HepG2 (cell line): ENCODE results near the gene SKIDA1. TPM values are rescaled to one million over a fixed set of nuclear protein-coding genes. Genes with fewer than 3 reads are reported as not detected.
A peak's percentile ranks its signal among the peaks of the same experiment; 100 is the strongest.

Source experiments
- ADNP ChIP-seq: sonication (generic); formaldehyde crosslinking; IDR thresholded peaks from 2 replicates; pipeline ENCODE4 v1.4.0; 2020; ENCODE audit warnings: missing genetic modification reagents
- CHCHD3 ChIP-seq: sonication (generic); formaldehyde crosslinking; IDR thresholded peaks from 2 replicates; pipeline ENCODE4 v1.8.0; 2022; ENCODE audit warnings: mild to moderate bottlenecking, missing genetic modification reagents, moderate library complexity
- GLI4 ChIP-seq: sonication (generic); formaldehyde crosslinking; IDR thresholded peaks from 2 replicates; pipeline ENCODE4 v1.5.1; 2020; ENCODE audit warnings: missing genetic modification reagents, mild to moderate bottlenecking, moderate library complexity, borderline replicate concordance
- HMGA1 ChIP-seq: sonication (generic); formaldehyde crosslinking; conservative IDR thresholded peaks from 2 replicates; pipeline ENCODE4 v1.4.0; 2020; ENCODE audit warnings: missing genetic modification reagents
- MEIS1 ChIP-seq: sonication (generic); formaldehyde crosslinking; IDR thresholded peaks from 2 replicates; pipeline ENCODE4 v1.9.0; 2021; ENCODE audit warnings: mild to moderate bottlenecking, missing genetic modification reagents, moderate library complexity, borderline replicate concordance
- MZF1 ChIP-seq: sonication (generic); formaldehyde crosslinking; IDR thresholded peaks from 2 replicates; pipeline ENCODE4 v1.8.1; 2023; ENCODE audit warnings: mild to moderate bottlenecking, missing genetic modification reagents, borderline replicate concordance
- NPAS2 ChIP-seq: sonication (generic); formaldehyde crosslinking; IDR thresholded peaks from 2 replicates; pipeline ENCODE4 v1.8.0; 2022; ENCODE audit warnings: mild to moderate bottlenecking, missing genetic modification reagents, borderline replicate concordance
- PHB2 ChIP-seq: fragments of 450-650 bp; IDR thresholded peaks from 2 replicates; pipeline ENCODE4 v1.6.1; 2018; ENCODE audit not compliant: partially characterized antibody
- ZNF552 ChIP-seq: sonication (generic); formaldehyde crosslinking; IDR thresholded peaks from 2 replicates; pipeline ENCODE4 v1.9.0; 2022; ENCODE audit warnings: missing genetic modification reagents, mild to moderate bottlenecking, borderline replicate concordance
- ZNF749 ChIP-seq: sonication (generic); formaldehyde crosslinking; IDR thresholded peaks from 2 replicates; pipeline ENCODE4 v1.8.0; 2022; ENCODE audit warnings: mild to moderate bottlenecking, missing genetic modification reagents, moderate library complexity, borderline replicate concordance
- polyA plus RNA-seq, 8 experiments: library from polyadenylated mRNA; depleted of rRNA in 3 of 8; stranded (reverse) in 7 of 8; unstranded in 1 of 8; fragments of >200 nt; fragmentation: Illumina TruSeq in 4 of 8; extraction: Trizol in 4 of 8; gene quantifications; 2 replicates each; pipeline versions ENCODE4 v1.2.1 to v1.2.3, GENCODE V29; 2011 to 2016; ENCODE audit warnings: low read depth in 4 of 8, missing spikeins in 1 of 8, mixed read lengths in 1 of 8; ENCODE audit not compliant: insufficient read depth in 1 of 8
- total RNA-seq, 5 experiments: library from RNA; depleted of rRNA; stranded (reverse); fragments of >200 nt; fragmentation: Illumina TruSeq; extraction: Trizol; gene quantifications; 2 replicates each; pipeline ENCODE4 v1.2.3, GENCODE V29; 2016; ENCODE audit warnings: low read depth in 1 of 5
- TF ChIP-seq, protein P1 (sequence below): IDR thresholded peaks from 2 replicates; pipeline ENCODE4 v1.6.1; 2016
- TF ChIP-seq, protein P2 (sequence below): sonication (generic); formaldehyde crosslinking; IDR thresholded peaks from 2 replicates; pipeline ENCODE4 v1.4.0; 2020; ENCODE audit warnings: low read depth, mild to moderate bottlenecking, missing genetic modification reagents
- TF ChIP-seq, protein P3 (sequence below): sonication (generic); formaldehyde crosslinking; IDR thresholded peaks from 2 replicates; pipeline ENCODE4 v1.4.0; 2020; ENCODE audit warnings: missing genetic modification reagents, borderline replicate concordance
- TF ChIP-seq, protein P4 (sequence below): sonication (generic); formaldehyde crosslinking; IDR thresholded peaks from 2 replicates; pipeline ENCODE4 v1.4.0; 2020; ENCODE audit warnings: mild to moderate bottlenecking, missing genetic modification reagents
- TF ChIP-seq, protein P5 (sequence below): IDR thresholded peaks from 2 replicates; pipeline ENCODE4 v1.6.1; 2016; ENCODE audit warnings: missing biosample characterization, missing genetic modification reagents, low read depth
- TF ChIP-seq, protein P6 (sequence below): sonication (generic); formaldehyde crosslinking; IDR thresholded peaks from 2 replicates; pipeline ENCODE4 v1.4.0; 2020; ENCODE audit warnings: mild to moderate bottlenecking, missing genetic modification reagents

Gene SKIDA1
- total and polyA plus RNA-seq, 2 of the 13 experiments (the other 11 are each of a cell fraction or from before 2014, with no cell fraction given): 0.73 to 1.5 TPM

DNA sequence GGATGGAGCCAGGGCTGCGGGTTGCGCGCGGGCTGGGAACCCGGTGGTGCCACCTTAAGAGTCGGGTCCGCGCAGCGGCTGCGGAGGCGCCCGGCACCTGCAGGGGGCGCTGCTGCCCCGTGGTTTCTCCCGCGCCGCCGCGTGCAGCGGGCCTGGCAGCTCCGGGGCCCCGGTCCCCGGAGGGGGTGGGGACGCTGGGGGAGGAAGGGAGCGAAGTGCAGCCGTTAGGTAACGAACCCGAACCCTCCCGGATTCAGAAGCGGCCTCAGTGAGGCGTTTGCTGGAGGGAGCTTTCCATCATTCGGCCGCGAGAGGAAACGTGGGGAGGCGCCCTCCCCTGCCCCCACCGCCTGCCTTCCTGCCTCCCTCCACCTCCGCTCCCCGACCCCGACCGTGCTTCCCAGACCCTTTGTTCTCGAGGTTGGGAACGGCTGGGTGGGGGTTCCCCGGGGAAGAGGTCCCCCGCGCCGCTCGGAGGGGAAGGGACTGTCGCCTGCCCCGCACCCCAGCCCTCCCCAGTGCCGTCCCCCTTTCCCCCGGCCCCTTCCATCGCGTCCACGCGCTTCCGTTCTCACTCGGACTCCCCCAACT is 29.6 kb downstream of the SKIDA1 start (continued):
- TF ChIP-seq GLI4 (CRISPR knock-in tag) (no peak), CHCHD3 (CRISPR knock-in tag) (peak; percentile 85; the same call in 1 of the 2 replicates), ZNF552 (CRISPR knock-in tag) (no peak), NPAS2 (no peak), HMGA1 (no peak), MEIS1 (CRISPR knock-in tag) (no peak), PHB2 (no peak), ZNF749 (CRISPR knock-in tag) (peak; percentile 90; the same call in 1 of the 2 replicates), ADNP (CRISPR knock-in tag) (no peak; the same call in 1 of the 2 replicates), MZF1 (CRISPR knock-in tag) (no peak)
- TF ChIP-seq, protein P1, sequence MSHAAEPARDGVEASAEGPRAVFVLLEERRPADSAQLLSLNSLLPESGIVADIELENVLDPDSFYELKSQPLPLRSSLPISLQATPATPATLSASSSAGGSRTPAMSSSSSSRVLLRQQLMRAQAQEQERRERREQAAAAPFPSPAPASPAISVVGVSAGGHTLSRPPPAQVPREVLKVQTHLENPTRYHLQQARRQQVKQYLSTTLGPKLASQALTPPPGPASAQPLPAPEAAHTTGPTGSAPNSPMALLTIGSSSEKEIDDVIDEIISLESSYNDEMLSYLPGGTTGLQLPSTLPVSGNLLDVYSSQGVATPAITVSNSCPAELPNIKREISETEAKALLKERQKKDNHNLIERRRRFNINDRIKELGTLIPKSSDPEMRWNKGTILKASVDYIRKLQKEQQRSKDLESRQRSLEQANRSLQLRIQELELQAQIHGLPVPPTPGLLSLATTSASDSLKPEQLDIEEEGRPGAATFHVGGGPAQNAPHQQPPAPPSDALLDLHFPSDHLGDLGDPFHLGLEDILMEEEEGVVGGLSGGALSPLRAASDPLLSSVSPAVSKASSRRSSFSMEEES (CRISPR knock-in tag): no peak; the same call in 1 of the 2 replicates
- TF ChIP-seq, protein P2, sequence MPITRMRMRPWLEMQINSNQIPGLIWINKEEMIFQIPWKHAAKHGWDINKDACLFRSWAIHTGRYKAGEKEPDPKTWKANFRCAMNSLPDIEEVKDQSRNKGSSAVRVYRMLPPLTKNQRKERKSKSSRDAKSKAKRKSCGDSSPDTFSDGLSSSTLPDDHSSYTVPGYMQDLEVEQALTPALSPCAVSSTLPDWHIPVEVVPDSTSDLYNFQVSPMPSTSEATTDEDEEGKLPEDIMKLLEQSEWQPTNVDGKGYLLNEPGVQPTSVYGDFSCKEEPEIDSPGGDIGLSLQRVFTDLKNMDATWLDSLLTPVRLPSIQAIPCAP: no peak; the same call in 1 of the 2 replicates
- TF ChIP-seq, protein P3, sequence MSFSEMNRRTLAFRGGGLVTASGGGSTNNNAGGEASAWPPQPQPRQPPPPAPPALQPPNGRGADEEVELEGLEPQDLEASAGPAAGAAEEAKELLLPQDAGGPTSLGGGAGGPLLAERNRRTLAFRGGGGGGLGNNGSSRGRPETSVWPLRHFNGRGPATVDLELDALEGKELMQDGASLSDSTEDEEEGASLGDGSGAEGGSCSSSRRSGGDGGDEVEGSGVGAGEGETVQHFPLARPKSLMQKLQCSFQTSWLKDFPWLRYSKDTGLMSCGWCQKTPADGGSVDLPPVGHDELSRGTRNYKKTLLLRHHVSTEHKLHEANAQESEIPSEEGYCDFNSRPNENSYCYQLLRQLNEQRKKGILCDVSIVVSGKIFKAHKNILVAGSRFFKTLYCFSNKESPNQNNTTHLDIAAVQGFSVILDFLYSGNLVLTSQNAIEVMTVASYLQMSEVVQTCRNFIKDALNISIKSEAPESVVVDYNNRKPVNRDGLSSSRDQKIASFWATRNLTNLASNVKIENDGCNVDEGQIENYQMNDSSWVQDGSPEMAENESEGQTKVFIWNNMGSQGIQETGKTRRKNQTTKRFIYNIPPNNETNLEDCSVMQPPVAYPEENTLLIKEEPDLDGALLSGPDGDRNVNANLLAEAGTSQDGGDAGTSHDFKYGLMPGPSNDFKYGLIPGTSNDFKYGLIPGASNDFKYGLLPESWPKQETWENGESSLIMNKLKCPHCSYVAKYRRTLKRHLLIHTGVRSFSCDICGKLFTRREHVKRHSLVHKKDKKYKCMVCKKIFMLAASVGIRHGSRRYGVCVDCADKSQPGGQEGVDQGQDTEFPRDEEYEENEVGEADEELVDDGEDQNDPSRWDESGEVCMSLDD (CRISPR knock-in tag): peak; percentile 65; the same call in 1 of the 2 replicates
- TF ChIP-seq, protein P4, sequence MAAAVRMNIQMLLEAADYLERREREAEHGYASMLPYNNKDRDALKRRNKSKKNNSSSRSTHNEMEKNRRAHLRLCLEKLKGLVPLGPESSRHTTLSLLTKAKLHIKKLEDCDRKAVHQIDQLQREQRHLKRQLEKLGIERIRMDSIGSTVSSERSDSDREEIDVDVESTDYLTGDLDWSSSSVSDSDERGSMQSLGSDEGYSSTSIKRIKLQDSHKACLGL (CRISPR knock-in tag): peak; percentile 15; the same call in 1 of the 2 replicates
- TF ChIP-seq, protein P5, sequence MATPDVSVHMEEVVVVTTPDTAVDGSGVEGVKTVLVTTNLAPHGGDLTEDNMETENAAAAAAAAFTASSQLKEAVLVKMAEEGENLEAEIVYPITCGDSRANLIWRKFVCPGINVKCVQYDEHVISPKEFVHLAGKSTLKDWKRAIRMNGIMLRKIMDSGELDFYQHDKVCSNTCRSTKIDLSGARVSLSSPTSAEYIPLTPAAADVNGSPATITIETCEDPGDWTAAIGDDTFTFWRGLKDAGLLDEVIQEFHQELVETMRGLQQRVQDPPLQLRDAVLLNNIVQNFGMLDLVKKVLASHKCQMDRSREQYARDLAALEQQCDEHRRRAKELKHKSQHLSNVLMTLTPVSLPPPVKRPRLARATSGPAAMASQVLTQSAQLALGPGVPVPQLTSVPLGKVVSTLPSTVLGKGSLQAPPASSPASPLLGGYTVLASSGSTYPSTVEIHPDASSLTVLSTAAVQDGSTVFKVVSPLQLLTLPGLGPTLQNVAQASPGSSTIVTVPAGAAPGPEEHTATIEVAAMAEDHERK: peak; percentile 68; the same call in 1 of the 2 replicates
- TF ChIP-seq, protein P6, sequence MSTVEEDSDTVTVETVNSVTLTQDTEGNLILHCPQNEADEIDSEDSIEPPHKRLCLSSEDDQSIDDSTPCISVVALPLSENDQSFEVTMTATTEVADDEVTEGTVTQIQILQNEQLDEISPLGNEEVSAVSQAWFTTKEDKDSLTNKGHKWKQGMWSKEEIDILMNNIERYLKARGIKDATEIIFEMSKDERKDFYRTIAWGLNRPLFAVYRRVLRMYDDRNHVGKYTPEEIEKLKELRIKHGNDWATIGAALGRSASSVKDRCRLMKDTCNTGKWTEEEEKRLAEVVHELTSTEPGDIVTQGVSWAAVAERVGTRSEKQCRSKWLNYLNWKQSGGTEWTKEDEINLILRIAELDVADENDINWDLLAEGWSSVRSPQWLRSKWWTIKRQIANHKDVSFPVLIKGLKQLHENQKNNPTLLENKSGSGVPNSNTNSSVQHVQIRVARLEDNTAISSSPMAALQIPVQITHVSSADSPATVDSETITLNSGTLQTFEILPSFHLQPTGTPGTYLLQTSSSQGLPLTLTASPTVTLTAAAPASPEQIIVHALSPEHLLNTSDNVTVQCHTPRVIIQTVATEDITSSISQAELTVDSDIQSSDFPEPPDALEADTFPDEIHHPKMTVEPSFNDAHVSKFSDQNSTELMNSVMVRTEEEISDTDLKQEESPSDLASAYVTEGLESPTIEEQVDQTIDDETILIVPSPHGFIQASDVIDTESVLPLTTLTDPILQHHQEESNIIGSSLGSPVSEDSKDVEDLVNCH (CRISPR knock-in tag): peak; percentile 34
